Body of pancreas (tissue), 4 donors: Measurements from ENCODE around the gene RTF2. TPM values are rescaled to one million over a fixed set of nuclear protein-coding genes. Genes with fewer than 3 reads are reported as not detected.

ENCODE experiments used
- ATAC-seq: fragments of 150-250 bp; one replicate; pipeline ENCODE4 v1.9.1; 2016
- DNase-seq, 4 donors: peaks; one replicate each; pipeline ENCODE4 v3.0.0-alpha.2; 2019
- H3K27ac ChIP-seq, 4 donors: fragments of 200-600 bp; sonication (generic); 1 replicate in 3 of 4; 2 replicates in 1 of 4; pipeline versions ENCODE4 v1.5.1 to v1.6.1; 2016 to 2019; ENCODE audit warnings: mild to moderate bottlenecking in 1 of 4, mixed read lengths in 1 of 4, moderate library complexity in 1 of 4
- H3K27me3 ChIP-seq, 2 donors: fragments of 200-600 bp; sonication (generic); one replicate each; pipeline ENCODE4 v1.6.0; 2016; ENCODE audit warnings: mild to moderate bottlenecking in 1 of 2
- H3K36me3 ChIP-seq, 2 donors: fragments of 200-600 bp; sonication (generic); replicated peaks in 1 of 2; 2 replicates each; pipeline ENCODE4 v1.5.1; 2016; ENCODE audit warnings: low read depth in 2 of 2; ENCODE audit not compliant: insufficient read depth in 1 of 2
- H3K4me1 ChIP-seq: fragments of 200-600 bp; sonication (generic); one replicate; pipeline ENCODE4 v1.6.0; 2016
- H3K4me3 ChIP-seq, 2 donors: fragments of 200-600 bp; sonication (generic); 1 replicate in 1 of 2; 2 replicates in 1 of 2; pipeline ENCODE4 v1.5.1; 2016 to 2019
- H3K9me3 ChIP-seq, 3 donors: fragments of 200-600 bp; sonication (generic); 1 replicate in 2 of 3; 2 replicates in 1 of 3; pipeline ENCODE4 v1.5.1; 2016
- CTCF ChIP-seq, 7 experiments: fragments of 450-650 bp in 4 of 7; fragments of 200-600 bp in 3 of 7; sonication (generic) in 3 of 7; IDR thresholded peaks; one replicate each; pipeline ENCODE4 v1.5.1; 2016 to 2019; ENCODE audit warnings: antibody characterized with exemption in 7 of 7
- POLR2A ChIP-seq, 3 donors: fragments of 450-650 bp; IDR thresholded peaks; one replicate each; pipeline ENCODE4 v1.6.1; 2016; ENCODE audit warnings: antibody characterized with exemption in 3 of 3, mild to moderate bottlenecking in 2 of 3
- WGBS, 2 donors: methylation state at CpG; one replicate each; pipeline ENCODE4 v1.1.5; 2017; 5-methylcytosine and 5-hydroxymethylcytosine counted together
- intact Hi-C: fragments of 100-400 bp; cut with DNase I; formaldehyde crosslinking; loops from one replicate; pipeline ENCODE4 v1.15.1; 2023
- total RNA-seq, 2 donors: library from RNA; depleted of rRNA; stranded (reverse); fragments of >200 nt; gene quantifications; one replicate each; pipeline ENCODE4 v1.1.0, GENCODE V29; 2016

The RTF2 gene
- total RNA-seq, 2 donors from 2014 or later = 22.1 to 29.1 TPM

- H3K27me3 ChIP-seq = no peaks in the 10 kb centered on the region
- intact Hi-C loops = no loop called here
- 46 to 49% methylated on average over 5 of the region's 5 CpGs for WGBS, 2 donors
- H3K27ac ChIP-seq = no peak overlapping the region
- peak; percentile 13 to 54 (median 27) for DNase-seq
- no peaks in the 10 kb centered on the region for H3K36me3 ChIP-seq
- no peaks in the 10 kb centered on the region for H3K4me1 ChIP-seq
- H3K9me3 ChIP-seq = no peaks in the 10 kb centered on the region
- no peak overlapping the region for H3K4me3 ChIP-seq
- no peak for TF ChIP-seq CTCF (IDR thresholded peaks at IDR 0.05)
- TF ChIP-seq POLR2A (IDR thresholded peaks at IDR 0.05) = no peak
- peak; percentile 63 for ATAC-seq
These were observed 28.6 kb upstream of the RTF2 start for GRCh38 chr20:56439771-56440291.

DNA sequence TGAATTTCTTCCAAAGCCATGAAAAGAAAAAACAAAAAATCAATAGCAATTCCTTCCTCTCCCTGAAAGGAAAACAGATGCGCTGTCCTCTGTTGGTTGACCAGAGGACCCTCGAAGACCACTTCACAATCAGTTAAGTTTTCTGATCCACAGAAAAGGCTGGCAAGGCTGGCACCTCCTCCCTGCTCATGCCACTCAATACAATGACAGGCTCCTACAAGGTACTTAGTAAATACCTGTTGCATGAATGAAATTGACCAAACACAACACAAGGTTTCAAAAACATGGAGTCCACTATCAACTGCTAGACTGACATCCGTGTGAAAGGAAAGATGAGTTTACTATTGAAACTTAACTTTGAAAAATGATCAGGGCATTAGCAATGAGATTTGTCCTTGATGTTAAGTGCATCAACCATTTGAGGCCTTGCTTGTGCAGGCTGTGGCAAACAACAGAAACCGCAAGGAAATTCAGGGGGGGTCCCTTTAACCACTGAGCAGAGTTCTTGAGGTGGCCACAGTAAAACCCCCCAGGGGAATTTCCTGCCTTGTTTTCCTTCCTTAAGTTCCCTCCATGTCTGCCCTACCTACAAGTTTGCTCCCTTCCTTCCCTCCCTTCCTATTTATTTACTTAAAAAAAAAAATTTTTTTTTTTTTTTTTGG is 27.9 kb upstream of the RTF2 start:
- Histone ChIP-seq H3K4me1 (no peaks in the 10 kb centered on the region), H3K27ac (no peak overlapping the region), H3K36me3 (no peaks in the 10 kb centered on the region), H3K9me3 (no peaks in the 10 kb centered on the region), H3K4me3 (no peak overlapping the region), H3K27me3 (no peaks in the 10 kb centered on the region)
- WGBS, 2 donors = 56 to 61% methylated on average over 4 of the region's 4 CpGs
- DNase-seq = no peak
- TF ChIP-seq CTCF (IDR thresholded peaks at IDR 0.05) (no peak), POLR2A (IDR thresholded peaks at IDR 0.05) (no peak)
- intact Hi-C loops = no loop called here
- no peak for ATAC-seq

- Histone ChIP-seq H3K4me3 (no peak overlapping the region), H3K27me3 (no peaks in the 10 kb centered on the region), H3K4me1 (no peaks in the 10 kb centered on the region), H3K36me3 (no peaks in the 10 kb centered on the region), H3K27ac (no peak overlapping the region), H3K9me3 (no peaks in the 10 kb centered on the region)
- TF ChIP-seq POLR2A (IDR thresholded peaks at IDR 0.05) (no peak), CTCF (IDR thresholded peaks at IDR 0.05) (no peak)
- 72 to 81% methylated on average over 17 of the region's 17 CpGs for WGBS, 2 donors
- DNase-seq (no peak), ATAC-seq (no peak)
- intact Hi-C loops = no loop called here
These were observed 25.8 kb upstream of the RTF2 start for GRCh38 chr20:56442389-56443365.

DNA sequence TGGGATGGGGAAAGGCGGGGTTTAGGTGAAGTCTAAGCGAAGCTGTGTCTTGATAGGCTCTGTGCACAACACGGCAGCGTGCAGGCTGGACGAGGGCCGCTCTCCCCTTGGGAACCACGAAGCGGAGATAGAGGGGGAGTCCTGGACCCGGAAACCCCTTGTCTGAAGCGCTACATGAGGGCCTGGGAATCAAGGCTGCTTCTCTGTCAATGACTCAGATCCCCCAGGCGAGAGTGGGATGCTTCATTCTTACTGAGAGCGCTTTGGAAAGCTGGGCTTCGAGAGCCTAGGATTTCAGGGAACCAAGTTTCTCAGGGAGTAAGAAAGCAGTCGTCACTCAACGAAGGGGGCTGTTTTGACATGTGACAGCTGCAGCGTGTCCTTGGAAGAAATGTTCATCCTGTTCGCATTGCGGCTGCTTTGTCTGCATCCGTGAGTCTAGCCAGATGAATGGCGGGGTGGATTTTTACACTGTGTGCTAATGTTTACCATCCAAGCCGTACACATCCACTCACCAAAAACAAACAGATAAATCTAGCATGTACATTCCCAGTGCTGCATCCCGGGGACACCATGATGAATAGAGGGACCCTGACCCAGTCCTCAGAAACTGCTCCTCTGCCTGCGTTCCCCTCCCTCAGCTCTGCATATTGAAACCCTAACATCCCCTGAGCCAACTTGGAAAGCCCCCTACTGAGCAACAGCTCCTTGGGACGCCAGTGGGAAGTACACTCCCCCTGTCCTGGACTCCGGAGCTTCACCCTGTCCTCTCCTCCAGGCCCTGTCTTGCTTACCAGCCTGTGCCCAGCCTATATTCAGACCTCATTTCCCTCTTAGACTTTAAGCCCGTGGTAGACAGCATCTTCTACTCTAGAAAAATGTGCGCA is 24.5 kb upstream of the RTF2 start:
- intact Hi-C loops = no loop called here
- H3K36me3 ChIP-seq = no peaks in the 10 kb centered on the region
- no peak overlapping the region for H3K27ac ChIP-seq
- H3K27me3 ChIP-seq = no peaks in the 10 kb centered on the region
- DNase-seq (no peak), ATAC-seq (no peak)
- H3K4me1 ChIP-seq = no peaks in the 10 kb centered on the region
- TF ChIP-seq POLR2A (IDR thresholded peaks at IDR 0.05) = no peak
- no peak for TF ChIP-seq CTCF (IDR thresholded peaks at IDR 0.05)
- 45 to 50% methylated on average over 20 to 27 of the region's 27 CpGs for WGBS, 2 donors
- H3K4me3 ChIP-seq = no peak overlapping the region
- no peaks in the 10 kb centered on the region for H3K9me3 ChIP-seq
